AG09319 (cell line): ENCODE data around the gene NOC3L.

ENCODE experiments used
- DNase-seq: peaks from one replicate; pipeline ENCODE4 v3.0.0-alpha.2; 2010; ENCODE audit warnings: low read depth; ENCODE audit errors: extremely low read depth
- TF ChIP-seq, protein P1 (sequence below): IDR thresholded peaks from 2 replicates; pipeline ENCODE4 v1.5.1; 2011; ENCODE audit warnings: low read depth, mild to moderate bottlenecking, inconsistent platforms, low read length, moderate library complexity

Gene NOC3L, protein sequence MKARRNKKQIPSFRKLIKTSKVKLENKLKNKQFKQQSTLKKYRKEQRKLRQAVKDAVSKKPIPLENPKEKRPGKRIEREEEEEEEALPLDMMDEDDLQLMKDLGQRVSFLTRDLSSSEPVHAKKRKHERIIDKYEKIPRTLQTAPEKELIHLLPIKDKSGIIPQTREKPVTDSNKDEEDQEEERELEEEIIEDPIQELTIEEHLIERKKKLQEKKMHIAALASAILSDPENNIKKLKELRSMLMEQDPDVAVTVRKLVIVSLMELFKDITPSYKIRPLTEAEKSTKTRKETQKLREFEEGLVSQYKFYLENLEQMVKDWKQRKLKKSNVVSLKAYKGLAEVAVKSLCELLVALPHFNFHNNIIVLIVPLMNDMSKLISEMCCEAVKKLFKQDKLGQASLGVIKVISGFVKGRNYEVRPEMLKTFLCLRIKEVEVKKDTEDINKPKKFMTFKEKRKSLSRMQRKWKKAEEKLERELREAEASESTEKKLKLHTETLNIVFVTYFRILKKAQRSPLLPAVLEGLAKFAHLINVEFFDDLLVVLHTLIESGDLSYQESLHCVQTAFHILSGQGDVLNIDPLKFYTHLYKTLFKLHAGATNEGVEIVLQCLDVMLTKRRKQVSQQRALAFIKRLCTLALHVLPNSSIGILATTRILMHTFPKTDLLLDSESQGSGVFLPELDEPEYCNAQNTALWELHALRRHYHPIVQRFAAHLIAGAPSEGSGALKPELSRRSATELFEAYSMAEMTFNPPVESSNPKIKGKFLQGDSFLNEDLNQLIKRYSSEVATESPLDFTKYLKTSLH

DNA sequence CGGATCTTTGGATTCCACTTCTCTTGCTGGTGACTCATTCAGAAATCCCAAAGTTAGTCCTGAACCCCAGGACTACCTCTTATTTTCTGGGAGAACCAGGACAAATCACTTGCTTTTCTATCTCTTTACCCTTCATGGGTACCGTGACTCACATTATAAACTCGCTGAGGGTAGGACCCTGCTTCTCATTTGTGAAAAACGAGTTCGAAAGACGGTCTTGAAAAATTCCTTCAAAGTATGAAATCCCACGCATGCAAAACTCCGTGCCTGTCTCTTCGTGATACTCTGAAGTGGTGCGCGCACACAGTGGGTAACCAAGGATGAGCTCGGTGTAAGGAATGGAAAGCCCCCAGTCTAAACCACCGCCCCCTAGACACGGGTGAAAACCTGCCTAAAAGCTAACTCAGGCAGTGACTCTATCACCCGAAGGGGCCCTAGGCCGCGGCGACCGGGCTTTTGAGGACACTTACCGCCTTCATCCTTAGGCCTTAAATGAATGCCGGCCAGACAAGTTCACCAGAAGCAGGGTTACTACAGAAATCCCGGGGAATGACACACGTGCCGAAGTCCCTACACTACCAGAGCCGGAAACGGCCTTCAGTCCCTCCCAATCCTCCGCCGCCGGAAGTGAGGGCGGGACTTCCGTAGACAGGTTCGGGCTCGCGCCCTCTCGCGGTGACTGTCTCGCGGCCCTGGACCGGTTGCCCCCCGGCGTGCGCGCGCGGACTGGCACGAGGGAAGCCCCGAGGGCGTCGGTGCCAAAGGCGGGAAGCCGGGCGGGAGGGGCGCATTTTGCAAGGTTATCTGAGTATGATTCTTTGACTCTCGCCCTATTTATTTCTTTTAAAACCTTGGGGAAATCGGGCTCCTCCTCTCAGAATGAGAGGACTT lies at the start of gene NOC3L:
NOC3L (minus strand) TSS at position 580 of the 891 bp plus-strand sequence; CDS start at position 479, 101 bp downstream.
- TF ChIP-seq, protein P1, sequence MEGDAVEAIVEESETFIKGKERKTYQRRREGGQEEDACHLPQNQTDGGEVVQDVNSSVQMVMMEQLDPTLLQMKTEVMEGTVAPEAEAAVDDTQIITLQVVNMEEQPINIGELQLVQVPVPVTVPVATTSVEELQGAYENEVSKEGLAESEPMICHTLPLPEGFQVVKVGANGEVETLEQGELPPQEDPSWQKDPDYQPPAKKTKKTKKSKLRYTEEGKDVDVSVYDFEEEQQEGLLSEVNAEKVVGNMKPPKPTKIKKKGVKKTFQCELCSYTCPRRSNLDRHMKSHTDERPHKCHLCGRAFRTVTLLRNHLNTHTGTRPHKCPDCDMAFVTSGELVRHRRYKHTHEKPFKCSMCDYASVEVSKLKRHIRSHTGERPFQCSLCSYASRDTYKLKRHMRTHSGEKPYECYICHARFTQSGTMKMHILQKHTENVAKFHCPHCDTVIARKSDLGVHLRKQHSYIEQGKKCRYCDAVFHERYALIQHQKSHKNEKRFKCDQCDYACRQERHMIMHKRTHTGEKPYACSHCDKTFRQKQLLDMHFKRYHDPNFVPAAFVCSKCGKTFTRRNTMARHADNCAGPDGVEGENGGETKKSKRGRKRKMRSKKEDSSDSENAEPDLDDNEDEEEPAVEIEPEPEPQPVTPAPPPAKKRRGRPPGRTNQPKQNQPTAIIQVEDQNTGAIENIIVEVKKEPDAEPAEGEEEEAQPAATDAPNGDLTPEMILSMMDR, result peak; percentile 69
- peak; percentile 75 for DNase-seq

DNA sequence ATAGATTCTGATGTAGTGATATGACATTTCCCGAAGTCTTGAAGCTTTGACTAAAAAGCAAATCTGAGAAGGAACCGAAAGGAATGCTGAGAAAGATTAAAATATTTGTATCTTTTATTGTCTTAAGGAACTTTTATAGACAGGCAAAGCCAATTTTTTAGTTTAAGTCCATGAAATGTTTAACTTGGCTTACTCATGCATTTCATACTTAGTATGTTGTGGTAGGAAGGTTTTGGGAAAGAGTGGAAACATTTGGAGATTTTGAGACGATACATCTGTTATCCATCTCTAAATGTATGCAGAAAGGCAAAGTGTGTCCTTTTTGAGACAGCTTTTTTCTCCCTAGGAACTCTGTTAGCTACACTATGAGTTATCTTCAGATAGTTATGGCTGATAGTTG lies 49.7 kb upstream of the NOC3L start:
- TF ChIP-seq, protein P1, result no peak

DNA sequence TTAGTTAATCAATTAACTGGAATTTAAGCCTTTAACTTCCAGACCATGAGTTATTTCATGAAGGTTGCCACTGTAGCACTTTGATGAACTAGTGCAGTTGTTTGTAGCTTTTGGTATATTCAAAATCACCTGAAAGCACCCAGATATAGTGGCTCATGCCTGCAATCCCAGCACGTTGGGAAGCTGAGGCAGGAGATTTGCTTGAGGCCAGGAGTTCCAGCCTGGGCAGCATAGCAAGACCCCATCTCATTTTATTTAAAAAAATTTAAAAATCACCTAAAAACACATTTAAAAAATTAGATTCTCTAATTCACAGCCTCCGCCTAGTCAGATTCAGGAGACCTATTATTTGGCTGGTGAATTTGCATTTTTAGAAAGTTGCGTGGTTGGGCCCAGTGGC lies 48.6 kb upstream of the NOC3L start:
- TF ChIP-seq, protein P1, result no peak

More for the DNA sequence above, 49.7 kb upstream of the NOC3L start:
- no peak for DNase-seq

DNA sequence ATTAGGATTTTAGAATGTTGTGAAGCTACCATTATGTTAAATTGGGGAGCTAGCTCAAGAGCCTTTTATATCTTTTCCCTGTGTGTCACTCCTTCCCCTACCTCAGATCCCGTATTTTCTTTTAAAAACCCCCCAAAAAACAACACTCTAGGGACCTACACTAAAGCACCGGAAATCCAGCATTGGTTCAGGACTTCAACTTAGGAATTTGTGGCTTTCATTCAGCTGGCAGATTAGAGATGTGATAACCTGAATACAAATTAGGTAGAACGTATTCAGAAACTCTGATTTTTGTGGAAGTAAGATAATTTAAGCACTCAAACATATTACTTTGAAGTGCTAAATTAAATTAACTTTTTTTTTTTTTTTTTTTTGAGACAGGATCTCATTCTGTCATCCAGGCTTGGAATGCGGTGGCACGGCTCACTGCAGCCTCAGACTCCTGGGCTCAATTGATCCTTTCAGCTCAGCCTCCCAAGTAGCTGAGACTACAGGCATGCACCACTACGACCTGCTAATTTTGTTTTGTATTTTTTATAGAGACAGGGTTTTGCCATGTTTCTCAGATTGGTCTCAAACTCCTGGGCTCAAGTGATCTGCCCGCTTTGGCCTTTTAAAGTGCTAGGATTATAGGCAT lies 46.4 kb upstream of the NOC3L start:
- TF ChIP-seq, protein P1, result no peak
- no peak for DNase-seq

More for the DNA sequence above, 48.6 kb upstream of the NOC3L start:
- no peak for DNase-seq

DNA sequence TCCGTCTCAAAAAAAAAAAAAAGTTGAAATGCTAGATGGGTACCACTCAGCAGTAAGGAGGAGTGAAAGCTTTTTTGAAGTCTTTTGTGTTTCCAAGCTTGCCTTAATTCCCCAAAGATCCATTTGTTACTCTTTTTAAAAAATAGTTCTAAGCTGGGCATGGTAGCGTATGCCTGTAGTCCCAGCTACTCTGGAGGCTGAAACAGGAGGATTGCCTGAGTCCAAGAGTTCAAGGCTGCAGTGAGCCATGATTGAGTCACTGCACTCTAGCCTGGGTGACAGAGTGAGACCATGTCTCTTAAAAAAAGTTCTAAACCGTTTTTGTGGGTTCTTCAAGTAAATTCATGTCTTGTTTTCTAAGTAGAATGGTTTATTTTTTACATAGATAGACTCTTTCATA lies 44.9 kb upstream of the NOC3L start:
- TF ChIP-seq, protein P1, result no peak
- DNase-seq, result no peak

DNA sequence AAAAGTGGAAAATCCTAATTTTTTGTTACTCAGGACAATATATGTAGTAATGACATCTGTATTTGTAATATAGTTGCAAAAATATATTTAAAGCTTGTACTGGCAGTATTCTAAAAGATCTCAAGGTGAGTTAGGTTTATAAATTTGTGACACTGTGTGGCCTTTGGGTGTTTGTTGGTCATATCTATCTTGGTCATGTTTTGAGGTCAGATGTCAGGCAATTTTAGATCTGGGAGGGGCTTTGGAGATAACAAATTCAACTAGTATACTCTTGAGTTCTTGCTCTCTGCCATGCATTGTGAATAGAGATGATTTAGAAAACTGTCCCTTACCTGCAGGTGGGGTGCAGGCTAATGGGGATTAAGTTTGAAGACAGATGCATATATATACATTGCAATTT lies 42.7 kb upstream of the NOC3L start:
- DNase-seq, result no peak
- TF ChIP-seq, protein P1, result no peak
